Superior temporal gyrus (tissue), 1 donor: ENCODE results near the gene IFT122.

Experiments used
- DNase-seq: peaks from one replicate; pipeline ENCODE4 v3.0.0-alpha.2; 2016; ENCODE audit errors: extremely low spot score

IFT122 gene

GRCh38 chr3:129413687-129414506 is 26.1 kb upstream of the IFT122 start:
- no peak for DNase-seq

GRCh38 chr3:129415378-129415777 is 24.6 kb upstream of the IFT122 start:
- DNase-seq, result no peak

- DNase-seq, result no peak
These were observed 24.2 kb upstream of the IFT122 start for GRCh38 chr3:129415830-129416229.

- DNase-seq, result no peak
These were observed 23.6 kb upstream of the IFT122 start for GRCh38 chr3:129416415-129416814.

GRCh38 chr3:129417326-129417725 is 22.7 kb upstream of the IFT122 start:
- no peak for DNase-seq

GRCh38 chr3:129418041-129418973 is 21.7 kb upstream of the IFT122 start:
- DNase-seq, result no peak

GRCh38 chr3:129419476-129419875 is 20.5 kb upstream of the IFT122 start:
- DNase-seq, result no peak

- no peak for DNase-seq
These were observed 18.7 kb upstream of the IFT122 start for GRCh38 chr3:129421236-129421883.

- no peak for DNase-seq
These were observed 17.9 kb upstream of the IFT122 start for GRCh38 chr3:129421988-129422745.

- no peak for DNase-seq
These were observed 17.1 kb upstream of the IFT122 start for GRCh38 chr3:129422897-129423296.

GRCh38 chr3:129424185-129424841 is 15.7 kb upstream of the IFT122 start:
- DNase-seq, result no peak

- no peak for DNase-seq
These were observed 14.8 kb upstream of the IFT122 start for GRCh38 chr3:129425213-129425612.

- no peak for DNase-seq
These were observed 14.4 kb upstream of the IFT122 start for GRCh38 chr3:129425619-129426018.

GRCh38 chr3:129428007-129428375 is 12.0 kb upstream of the IFT122 start:
- no peak for DNase-seq

- peak; percentile 99 for DNase-seq
These were observed 11.5 kb upstream of the IFT122 start, which contains the start of gene EFCAB12 for GRCh38 chr3:129428376-129429079. TSS of gene EFCAB12 (minus strand) at chr3:129428636. CDS start at chr3:129428488, 148 bp downstream.

GRCh38 chr3:129429080-129429451 is 11.0 kb upstream of the IFT122 start:
- DNase-seq, result no peak

- DNase-seq, result no peak
These were observed 10.4 kb upstream of the IFT122 start for GRCh38 chr3:129429602-129430001.

- no peak for DNase-seq
These were observed 8.0 kb upstream of the IFT122 start for GRCh38 chr3:129432036-129432435.

- DNase-seq, result no peak
These were observed 7.4 kb upstream of the IFT122 start for GRCh38 chr3:129432671-129433070.

- DNase-seq, result no peak
These were observed 6.5 kb upstream of the IFT122 start for GRCh38 chr3:129433565-129433964.
